ENCODE data around the gene TSPAN14.

The TSPAN14 gene

GRCh38 chr10:80480852-80481251 is 26.7 kb downstream of the TSPAN14 start:
- no peak for DNase-seq (ENCODE audit: low read depth, low spot score)
- TF ChIP-seq FOXP2 (optimal IDR thresholded peaks at IDR 0.05; ENCODE audit: control extremely low read depth, extremely low read length, insufficient read depth) (no peak), POLR2AphosphoS5 (IDR thresholded peaks at IDR 0.05; ENCODE audit: borderline replicate concordance, low read depth, low read length) (no peak), EZH2 (IDR thresholded peaks at IDR 0.05) (no peak)
- H3K4me3 ChIP-seq, result no peak overlapping the region
- H3K9ac ChIP-seq (ENCODE audit: insufficient read length), result no peak overlapping the region
- no peak overlapping the region for H3K27ac ChIP-seq
- H3K9me3 ChIP-seq (ENCODE audit: low read depth, low read length), result no peaks in the 10 kb centered on the region
- no peaks in the 10 kb centered on the region; the same call in 1 of the 2 replicates for H3K36me3 ChIP-seq (ENCODE audit: insufficient read depth, low read length)

GRCh38 chr10:80484243-80484642 is 30.1 kb downstream of the TSPAN14 start:
- H3K27ac ChIP-seq, result no peak overlapping the region
- no peak overlapping the region for H3K9ac ChIP-seq (ENCODE audit: insufficient read length)
- no peaks in the 10 kb centered on the region; the same call in 1 of the 2 replicates for H3K36me3 ChIP-seq (ENCODE audit: insufficient read depth, low read length)
- no peaks in the 10 kb centered on the region for H3K9me3 ChIP-seq (ENCODE audit: low read depth, low read length)
- DNase-seq (ENCODE audit: low read depth, low spot score), result no peak
- no peak overlapping the region for H3K4me3 ChIP-seq
- no peak for TF ChIP-seq EZH2 (IDR thresholded peaks at IDR 0.05)
- TF ChIP-seq FOXP2 (optimal IDR thresholded peaks at IDR 0.05; ENCODE audit: control extremely low read depth, extremely low read length, insufficient read depth), result no peak
- no peak for TF ChIP-seq POLR2AphosphoS5 (IDR thresholded peaks at IDR 0.05; ENCODE audit: borderline replicate concordance, low read depth, low read length)

GRCh38 chr10:80484676-80485075 is 30.6 kb downstream of the TSPAN14 start:
- H3K4me3 ChIP-seq, result no peak overlapping the region
- TF ChIP-seq FOXP2 (optimal IDR thresholded peaks at IDR 0.05; ENCODE audit: control extremely low read depth, extremely low read length, insufficient read depth), result no peak
- no peak overlapping the region for H3K27ac ChIP-seq
- H3K9me3 ChIP-seq (ENCODE audit: low read depth, low read length), result no peaks in the 10 kb centered on the region
- no peak overlapping the region for H3K9ac ChIP-seq (ENCODE audit: insufficient read length)
- DNase-seq (ENCODE audit: low read depth, low spot score), result no peak
- no peaks in the 10 kb centered on the region; the same call in 1 of the 2 replicates for H3K36me3 ChIP-seq (ENCODE audit: insufficient read depth, low read length)

- Histone ChIP-seq H3K4me3 (no peak overlapping the region), H3K9me3 (ENCODE audit: low read depth, low read length) (no peaks in the 10 kb centered on the region), H3K9ac (ENCODE audit: insufficient read length) (no peak overlapping the region), H3K36me3 (ENCODE audit: insufficient read depth, low read length) (no peaks in the 10 kb centered on the region; the same call in 1 of the 2 replicates), H3K27ac (no peak overlapping the region)
- no peak for TF ChIP-seq FOXP2 (optimal IDR thresholded peaks at IDR 0.05; ENCODE audit: control extremely low read depth, extremely low read length, insufficient read depth)
- no peak for TF ChIP-seq POLR2AphosphoS5 (IDR thresholded peaks at IDR 0.05; ENCODE audit: borderline replicate concordance, low read depth, low read length)
- TF ChIP-seq EZH2 (IDR thresholded peaks at IDR 0.05), result no peak
- DNase-seq (ENCODE audit: low read depth, low spot score), result no peak
Measured at GRCh38 chr10:80485076-80485945, 31.2 kb downstream of the TSPAN14 start.

GRCh38 chr10:80485946-80486764 is 32.0 kb downstream of the TSPAN14 start:
- no peak for DNase-seq (ENCODE audit: low read depth, low spot score)
- Histone ChIP-seq H3K27ac (peak overlapping the region; percentile 84), H3K9ac (ENCODE audit: insufficient read length) (no peak overlapping the region), H3K9me3 (ENCODE audit: low read depth, low read length) (no peaks in the 10 kb centered on the region), H3K4me3 (peak overlapping the region; percentile 33), H3K36me3 (ENCODE audit: insufficient read depth, low read length) (no peaks in the 10 kb centered on the region; the same call in 1 of the 2 replicates)
- TF ChIP-seq FOXP2 (optimal IDR thresholded peaks at IDR 0.05; ENCODE audit: control extremely low read depth, extremely low read length, insufficient read depth) (no peak), EZH2 (IDR thresholded peaks at IDR 0.05) (no peak), POLR2AphosphoS5 (IDR thresholded peaks at IDR 0.05; ENCODE audit: borderline replicate concordance, low read depth, low read length) (no peak)

GRCh38 chr10:80486785-80487420 is 32.8 kb downstream of the TSPAN14 start:
- TF ChIP-seq EZH2 (IDR thresholded peaks at IDR 0.05), result no peak
- no peak for TF ChIP-seq FOXP2 (optimal IDR thresholded peaks at IDR 0.05; ENCODE audit: control extremely low read depth, extremely low read length, insufficient read depth)
- no peak for TF ChIP-seq POLR2AphosphoS5 (IDR thresholded peaks at IDR 0.05; ENCODE audit: borderline replicate concordance, low read depth, low read length)
- Histone ChIP-seq H3K27ac (peak overlapping the region; percentile 84), H3K36me3 (ENCODE audit: insufficient read depth, low read length) (no peaks in the 10 kb centered on the region; the same call in 1 of the 2 replicates), H3K4me3 (peak overlapping the region; percentile 33; the same call in 1 of the 2 replicates), H3K9ac (ENCODE audit: insufficient read length) (no peak overlapping the region), H3K9me3 (ENCODE audit: low read depth, low read length) (no peaks in the 10 kb centered on the region)
- no peak for DNase-seq (ENCODE audit: low read depth, low spot score)

GRCh38 chr10:80487421-80487785 is 33.3 kb downstream of the TSPAN14 start:
- DNase-seq (ENCODE audit: low read depth, low spot score), result no peak
- Histone ChIP-seq H3K27ac (no peak overlapping the region), H3K36me3 (ENCODE audit: insufficient read depth, low read length) (no peaks in the 10 kb centered on the region; the same call in 1 of the 2 replicates), H3K4me3 (no peak overlapping the region), H3K9ac (ENCODE audit: insufficient read length) (no peak overlapping the region), H3K9me3 (ENCODE audit: low read depth, low read length) (no peaks in the 10 kb centered on the region)
- TF ChIP-seq EZH2 (IDR thresholded peaks at IDR 0.05) (no peak), FOXP2 (optimal IDR thresholded peaks at IDR 0.05; ENCODE audit: control extremely low read depth, extremely low read length, insufficient read depth) (no peak), POLR2AphosphoS5 (IDR thresholded peaks at IDR 0.05; ENCODE audit: borderline replicate concordance, low read depth, low read length) (no peak)

Measured in SK-N-MC (cell line).